Measurements from ENCODE around the gene ZNF281.

The ZNF281 gene

GRCh38 chr1:200369131-200369530, 40.7 kb downstream of the ZNF281 start:
- DNase-seq (ENCODE audit: low spot score): no peak
- TF ChIP-seq CTCF (IDR thresholded peaks at IDR 0.05; ENCODE audit: extremely low read depth, missing control alignments): no peak

- no peak for TF ChIP-seq CTCF (IDR thresholded peaks at IDR 0.05; ENCODE audit: extremely low read depth, missing control alignments)
- DNase-seq (ENCODE audit: low spot score): no peak
Measured at GRCh38 chr1:200368556-200368955, 41.3 kb downstream of the ZNF281 start.

DNA sequence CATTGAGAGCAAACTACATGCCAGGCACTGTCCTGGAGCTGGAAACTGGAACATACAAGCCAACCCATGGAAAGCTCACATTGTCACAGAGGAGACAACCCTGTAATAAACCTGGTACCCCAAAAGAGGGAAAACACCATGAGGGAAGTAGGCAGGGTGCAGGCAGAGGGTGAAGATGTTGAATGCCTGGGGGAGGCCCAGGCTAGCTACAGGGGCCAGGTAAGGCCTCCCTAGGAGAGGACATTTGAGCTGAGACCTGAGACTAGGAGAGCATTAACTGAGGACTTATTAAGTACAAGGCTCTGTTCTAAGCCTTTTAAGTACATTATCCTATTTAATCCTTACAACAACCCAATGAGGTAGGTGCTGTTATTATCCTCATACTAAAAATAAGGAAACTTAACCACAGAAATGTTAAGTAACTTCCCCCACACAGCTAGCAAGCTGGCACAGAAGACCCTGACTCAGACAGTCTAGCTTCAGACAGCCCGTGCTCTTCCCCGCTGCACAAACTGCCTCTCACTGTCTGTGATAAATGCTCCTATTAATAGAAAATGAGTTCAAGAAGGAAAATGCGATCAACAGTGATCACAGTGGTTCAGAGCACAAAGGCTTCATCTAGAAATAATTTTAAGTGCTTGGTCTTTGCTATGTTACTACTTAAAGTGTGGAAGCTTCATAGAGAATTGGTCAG, 41.8 kb downstream of the ZNF281 start:
- DNase-seq (ENCODE audit: low spot score): no peak
- no peak for TF ChIP-seq CTCF (IDR thresholded peaks at IDR 0.05; ENCODE audit: extremely low read depth, missing control alignments)

GRCh38 chr1:200366577-200367253, 43.1 kb downstream of the ZNF281 start:
- TF ChIP-seq CTCF (IDR thresholded peaks at IDR 0.05; ENCODE audit: extremely low read depth, missing control alignments): no peak
- no peak for DNase-seq (ENCODE audit: low spot score)

DNA sequence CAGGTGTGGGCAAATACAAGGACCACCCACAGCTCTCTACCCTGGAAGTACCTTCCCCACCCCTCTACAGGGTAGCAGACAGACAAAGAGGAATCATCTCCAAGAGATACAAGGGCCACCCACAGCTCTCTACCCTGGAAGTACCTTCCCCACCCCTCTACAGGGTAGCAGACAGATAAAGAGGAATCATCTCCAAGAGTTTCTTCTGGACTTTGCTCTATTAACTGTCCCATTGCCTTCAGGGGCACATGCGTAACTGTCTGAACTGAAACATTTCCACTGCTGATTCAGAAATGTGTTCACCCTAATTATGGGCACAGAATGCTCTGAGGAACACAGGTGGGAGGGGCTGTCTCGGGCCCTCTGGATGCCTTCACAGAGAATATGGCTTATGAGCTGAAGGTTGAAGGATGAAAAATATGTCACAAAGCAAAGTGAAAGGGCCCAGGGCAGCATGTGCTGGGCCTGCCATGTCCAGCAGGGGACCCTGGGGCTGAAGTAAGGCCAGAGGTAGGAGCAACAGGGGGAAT, 43.9 kb downstream of the ZNF281 start:
- DNase-seq (ENCODE audit: low spot score): no peak
- TF ChIP-seq CTCF (IDR thresholded peaks at IDR 0.05; ENCODE audit: extremely low read depth, missing control alignments): no peak

- no peak for DNase-seq (ENCODE audit: low spot score)
Measured at GRCh38 chr1:200364831-200365230, 45.0 kb downstream of the ZNF281 start.

More at GRCh38 chr1:200364831-200365230, 45.0 kb downstream of the ZNF281 start:
- TF ChIP-seq CTCF (IDR thresholded peaks at IDR 0.05; ENCODE audit: extremely low read depth, missing control alignments): no peak

Measured in GM20000 (cell line).